AG10803 (cell line): ENCODE results near the gene ADGRD2.

Experiments
- DNase-seq: peaks from one replicate; pipeline ENCODE4 v3.0.0; 2010; ENCODE audit warnings: low read depth
- H3K4me3 ChIP-seq: 2 replicates; pipeline ENCODE4 v1.5.1; 2011; ENCODE audit warnings: mild to moderate bottlenecking, low read length, control low read depth
- TF ChIP-seq, protein P1 (sequence below): conservative IDR thresholded peaks from 2 replicates; pipeline ENCODE4 v1.5.1; 2011; ENCODE audit warnings: mild to moderate bottlenecking, low read length, control low read depth, inconsistent platforms

The ADGRD2 gene

GRCh38 chr9:124452326-124452725 is 2.1 kb downstream of the ADGRD2 start:
- TF ChIP-seq, protein P1, sequence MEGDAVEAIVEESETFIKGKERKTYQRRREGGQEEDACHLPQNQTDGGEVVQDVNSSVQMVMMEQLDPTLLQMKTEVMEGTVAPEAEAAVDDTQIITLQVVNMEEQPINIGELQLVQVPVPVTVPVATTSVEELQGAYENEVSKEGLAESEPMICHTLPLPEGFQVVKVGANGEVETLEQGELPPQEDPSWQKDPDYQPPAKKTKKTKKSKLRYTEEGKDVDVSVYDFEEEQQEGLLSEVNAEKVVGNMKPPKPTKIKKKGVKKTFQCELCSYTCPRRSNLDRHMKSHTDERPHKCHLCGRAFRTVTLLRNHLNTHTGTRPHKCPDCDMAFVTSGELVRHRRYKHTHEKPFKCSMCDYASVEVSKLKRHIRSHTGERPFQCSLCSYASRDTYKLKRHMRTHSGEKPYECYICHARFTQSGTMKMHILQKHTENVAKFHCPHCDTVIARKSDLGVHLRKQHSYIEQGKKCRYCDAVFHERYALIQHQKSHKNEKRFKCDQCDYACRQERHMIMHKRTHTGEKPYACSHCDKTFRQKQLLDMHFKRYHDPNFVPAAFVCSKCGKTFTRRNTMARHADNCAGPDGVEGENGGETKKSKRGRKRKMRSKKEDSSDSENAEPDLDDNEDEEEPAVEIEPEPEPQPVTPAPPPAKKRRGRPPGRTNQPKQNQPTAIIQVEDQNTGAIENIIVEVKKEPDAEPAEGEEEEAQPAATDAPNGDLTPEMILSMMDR, result no peak
- no peak overlapping the region for H3K4me3 ChIP-seq
- DNase-seq, result no peak

DNA sequence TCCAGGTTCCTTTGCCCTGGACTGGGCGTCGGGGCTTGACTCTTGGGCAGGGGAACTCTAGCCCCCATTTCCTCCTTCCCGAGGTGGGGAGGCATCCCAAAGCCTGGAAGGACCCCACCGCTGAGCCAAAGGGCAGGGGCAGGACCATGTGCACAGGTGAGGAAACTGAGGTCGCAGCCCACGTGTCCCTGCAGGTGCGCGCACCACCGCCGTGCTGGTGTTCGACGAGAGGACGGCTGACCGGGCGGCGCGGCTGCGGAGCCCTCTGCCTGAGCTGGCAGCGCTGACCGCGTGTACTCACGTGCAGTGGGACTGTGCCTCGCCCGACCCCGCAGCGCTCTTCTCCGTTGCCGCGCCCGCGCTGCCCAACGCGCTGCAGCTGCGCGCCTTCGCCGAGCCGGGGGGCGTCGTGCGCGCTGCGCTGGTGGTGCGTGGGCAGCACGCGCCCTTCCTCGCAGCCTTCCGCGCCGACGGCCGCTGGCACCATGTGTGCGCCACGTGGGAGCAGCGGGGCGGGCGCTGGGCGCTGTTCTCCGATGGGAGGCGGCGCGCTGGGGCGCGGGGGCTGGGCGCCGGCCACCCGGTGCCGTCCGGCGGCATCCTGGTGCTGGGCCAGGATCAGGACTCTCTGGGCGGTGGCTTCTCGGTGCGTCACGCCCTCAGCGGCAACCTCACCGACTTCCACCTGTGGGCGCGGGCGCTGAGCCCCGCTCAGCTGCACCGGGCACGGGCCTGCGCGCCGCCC is 2.8 kb downstream of the ADGRD2 start:
- no peak overlapping the region for H3K4me3 ChIP-seq
- TF ChIP-seq, protein P1, result no peak
- no peak for DNase-seq

DNA sequence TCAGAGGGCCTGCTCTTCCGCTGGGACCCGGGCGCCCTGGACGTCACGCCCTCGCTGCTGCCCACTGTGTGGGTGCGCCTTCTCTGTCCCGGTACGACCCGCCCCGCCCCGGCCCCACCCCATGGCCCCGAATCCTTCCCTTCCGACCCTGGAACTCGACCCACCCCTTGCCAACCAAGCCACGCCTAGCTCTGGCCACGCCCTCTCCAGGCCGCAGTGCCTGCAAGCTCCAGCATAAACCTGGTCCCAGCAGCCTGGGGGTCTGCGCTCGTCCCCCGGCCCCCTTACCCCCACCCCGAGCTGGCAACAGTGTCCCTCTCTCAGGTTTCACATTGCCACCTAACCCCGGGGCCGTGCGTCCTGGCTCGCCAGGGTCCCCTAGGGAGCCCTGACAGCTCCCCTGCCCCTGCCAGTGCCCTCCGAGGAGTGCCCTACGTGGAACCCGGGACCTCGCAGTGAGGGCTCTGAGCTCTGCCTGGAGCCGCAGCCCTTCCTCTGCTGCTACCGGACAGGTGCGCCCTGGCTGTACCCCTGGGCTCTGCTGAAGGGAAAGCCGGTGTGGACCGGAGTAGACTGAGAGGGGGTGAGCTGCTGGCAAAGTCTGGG is 3.4 kb downstream of the ADGRD2 start:
- TF ChIP-seq, protein P1, result no peak
- H3K4me3 ChIP-seq, result no peak overlapping the region
- no peak for DNase-seq

DNA sequence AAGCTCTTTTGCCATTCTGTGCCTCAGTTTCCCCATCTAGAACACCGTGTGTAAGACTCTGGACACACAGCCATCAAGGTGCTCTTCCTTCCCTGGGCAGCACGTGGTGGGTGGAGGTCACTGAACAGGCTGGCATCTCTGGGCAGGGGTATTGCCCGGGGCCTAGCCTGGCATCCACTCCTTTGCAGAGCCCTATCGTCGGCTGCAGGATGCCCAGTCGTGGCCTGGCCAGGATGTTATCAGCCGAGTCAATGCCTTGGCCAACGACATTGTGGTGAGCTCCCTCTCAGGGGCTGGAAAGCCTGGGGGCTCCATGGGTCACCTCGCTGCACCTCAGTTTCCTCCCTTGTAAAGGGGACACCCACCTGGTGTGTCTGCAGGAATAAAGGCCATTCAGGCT is 4.0 kb downstream of the ADGRD2 start:
- DNase-seq, result no peak
- TF ChIP-seq, protein P1, result no peak
- no peak overlapping the region for H3K4me3 ChIP-seq

- no peak overlapping the region for H3K4me3 ChIP-seq
- DNase-seq, result no peak
- TF ChIP-seq, protein P1, result no peak
These were observed 4.7 kb downstream of the ADGRD2 start for GRCh38 chr9:124454791-124455443.

DNA sequence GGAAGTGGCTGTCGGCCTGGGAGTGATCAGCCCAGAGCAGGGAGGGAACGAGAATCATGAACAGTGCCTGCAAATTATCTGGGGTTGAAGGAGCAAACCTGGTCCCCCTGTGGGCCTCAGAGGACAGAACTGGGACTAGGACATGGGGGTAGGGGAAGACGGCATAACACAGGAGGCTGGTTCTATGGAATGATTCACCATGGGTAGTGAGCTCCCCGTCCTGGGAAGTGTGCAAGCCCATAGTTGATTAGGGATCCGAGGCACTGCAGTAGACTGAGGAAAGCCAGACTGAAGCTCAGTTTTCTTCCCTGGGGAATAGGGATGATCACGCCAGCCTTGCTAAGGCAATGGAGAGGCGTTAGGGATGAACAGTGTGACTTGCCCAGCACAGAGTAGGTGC is 5.6 kb downstream of the ADGRD2 start:
- TF ChIP-seq, protein P1, result no peak
- no peak overlapping the region for H3K4me3 ChIP-seq
- DNase-seq, result no peak
